PFSK-1 (cell line): Measurements from ENCODE around the gene CAMK2N1.

Experiments used
- FOXP2 ChIP-seq: optimal IDR thresholded peaks from 2 replicates; pipeline ENCODE3; 2011; ENCODE audit warnings: borderline replicate concordance, control low read depth, inconsistent platforms; ENCODE audit not compliant: insufficient read depth; ENCODE audit errors: extremely low read length, extremely low read depth
- POLR2AphosphoS5 ChIP-seq: IDR thresholded peaks from 2 replicates; pipeline ENCODE4 v1.6.1; 2012; ENCODE audit warnings: low read depth, mild to moderate bottlenecking, control low read depth, low read length, moderate library complexity
- REST ChIP-seq, 2 experiments: IDR thresholded peaks; 2 replicates each; pipeline versions ENCODE4 v1.6.1 to v1.8.0; 2011 to 2012; ENCODE audit warnings: low read depth in 2 of 2, low read length in 2 of 2, control low read depth in 1 of 2, inconsistent platforms in 1 of 2, mild to moderate bottlenecking in 1 of 2, moderate library complexity in 1 of 2; ENCODE audit not compliant: insufficient read depth in 1 of 2
- SIN3A ChIP-seq: IDR thresholded peaks from 2 replicates; pipeline ENCODE4 v1.6.1; 2012; ENCODE audit warnings: mild to moderate bottlenecking, low read length, moderate library complexity, borderline replicate concordance; ENCODE audit not compliant: insufficient read depth
- TAF1 ChIP-seq: IDR thresholded peaks from 2 replicates; pipeline ENCODE4 v1.6.1; 2012; ENCODE audit warnings: low read length, control low read depth, borderline replicate concordance; ENCODE audit not compliant: insufficient read depth

CAMK2N1 gene

GRCh38 chr1:20528221-20528620, 42.2 kb upstream of the CAMK2N1 start:
- no peak for TF ChIP-seq REST (IDR thresholded peaks at IDR 0.05; ENCODE audit: insufficient read depth in 1 of 2, low read depth in 2 of 2, low read length in 2 of 2)
- TF ChIP-seq SIN3A = no peak
- no peak for TF ChIP-seq POLR2AphosphoS5
- no peak for TF ChIP-seq FOXP2
- TF ChIP-seq TAF1 = no peak

GRCh38 chr1:20526267-20526666, 40.3 kb upstream of the CAMK2N1 start:
- TF ChIP-seq FOXP2 (no peak), POLR2AphosphoS5 (no peak), TAF1 (no peak), REST (IDR thresholded peaks at IDR 0.05; ENCODE audit: insufficient read depth in 1 of 2, low read depth in 2 of 2, low read length in 2 of 2) (no peak), SIN3A (no peak)

- no peak for TF ChIP-seq TAF1
- no peak for TF ChIP-seq REST (IDR thresholded peaks at IDR 0.05; ENCODE audit: insufficient read depth in 1 of 2, low read depth in 2 of 2, low read length in 2 of 2)
- TF ChIP-seq SIN3A = no peak
- no peak for TF ChIP-seq FOXP2
- TF ChIP-seq POLR2AphosphoS5 = no peak
Measured at GRCh38 chr1:20521960-20522861, 36.2 kb upstream of the CAMK2N1 start.

GRCh38 chr1:20511518-20512428, 25.8 kb upstream of the CAMK2N1 start:
- no peak for TF ChIP-seq FOXP2
- TF ChIP-seq SIN3A = no peak
- no peak for TF ChIP-seq TAF1
- no peak for TF ChIP-seq REST (IDR thresholded peaks at IDR 0.05; ENCODE audit: insufficient read depth in 1 of 2, low read depth in 2 of 2, low read length in 2 of 2)
- TF ChIP-seq POLR2AphosphoS5 = no peak
